ENCODE measurements around the gene SEMA3B. TPM values are rescaled to one million over a fixed set of nuclear protein-coding genes. Genes with fewer than 3 reads are reported as not detected.

The SEMA3B gene
- total and polyA plus RNA-seq, 12 donors: 6.0 to 496 (median 224) TPM

GRCh38 chr3:50323614-50324199, 54.8 kb downstream of the SEMA3B start:
- peak overlapping the region; percentile 14 to 98 (median 94) for H3K27ac ChIP-seq
- no peaks in the 10 kb centered on the region for H3K27me3 ChIP-seq
- peak in 6 of 7 donors; percentile 46 to 80 (median 62) for DNase-seq
- no peak overlapping the region for H3K4me3 ChIP-seq
- H3K9me3 ChIP-seq (replicated peaks in 1 of 3): no peaks in the 10 kb centered on the region
- peaks cover 33 to 66% of the 10 kb centered on the region in 2 donors for H3K4me1 ChIP-seq (replicated peaks in 1 of 2)
- peaks cover 0 to 22% of the 10 kb centered on the region in 2 donors for H3K36me3 ChIP-seq (replicated peaks in 1 of 2)
- TF ChIP-seq CTCF (IDR thresholded peaks at IDR 0.05) (peak in 2 of 6 experiments; percentile 11 to 31), POLR2A (IDR thresholded peaks at IDR 0.05) (no peak)
- 33 to 64% (median 51%) methylated on average over 1 to 5 of the region's 5 CpGs for WGBS, 4 donors
- intact Hi-C loops (cut with DNase I): loop anchor here in 1 of 2 donors (5.0 kb wide), 1 partner anchor 51 kb away; no protein-coding TSS in a partner anchor

GRCh38 chr3:50324351-50325112, 55.6 kb downstream of the SEMA3B start:
- Histone ChIP-seq H3K27ac (peak overlapping the region; percentile 14 to 98 (median 94)), H3K4me3 (no peak overlapping the region), H3K4me1 (replicated peaks in 1 of 2) (peaks cover 29 to 60% of the 10 kb centered on the region in 2 donors), H3K36me3 (replicated peaks in 1 of 2) (peaks cover 0 to 21% of the 10 kb centered on the region in 2 donors), H3K9me3 (replicated peaks in 1 of 3) (no peaks in the 10 kb centered on the region), H3K27me3 (no peaks in the 10 kb centered on the region)
- DNase-seq: peak; percentile 64 to 89 (median 78)
- intact Hi-C loops (cut with DNase I): loop anchor here in 1 of 2 donors (5.0 kb wide), 1 partner anchor 52 kb away; no protein-coding TSS in a partner anchor
- TF ChIP-seq POLR2A (IDR thresholded peaks at IDR 0.05): no peak
- TF ChIP-seq CTCF (IDR thresholded peaks at IDR 0.05): peak; percentile 77 to 93 (median 85)
- 8 to 45% (median 37%) methylated on average over 1 to 4 of the region's 4 CpGs for WGBS, 4 donors

GRCh38 chr3:50325113-50325480, 56.1 kb downstream of the SEMA3B start:
- intact Hi-C loops (cut with DNase I): no loop called here
- TF ChIP-seq CTCF (IDR thresholded peaks at IDR 0.05): no peak
- TF ChIP-seq POLR2A (IDR thresholded peaks at IDR 0.05): no peak
- H3K27ac ChIP-seq: peak overlapping the region in 1 of 5 donors; percentile 98

GRCh38 chr3:50325497-50326181, 56.7 kb downstream of the SEMA3B start:
- peaks cover 0 to 27% of the 10 kb centered on the region in 2 donors for H3K36me3 ChIP-seq (replicated peaks in 1 of 2)
- DNase-seq: no peak
- no peak for TF ChIP-seq POLR2A (IDR thresholded peaks at IDR 0.05)
- no peak for TF ChIP-seq CTCF (IDR thresholded peaks at IDR 0.05)
- intact Hi-C loops (cut with DNase I): no loop called here
- peaks cover 21 to 48% of the 10 kb centered on the region in 2 donors for H3K4me1 ChIP-seq (replicated peaks in 1 of 2)
- H3K27me3 ChIP-seq: no peaks in the 10 kb centered on the region
- 73 to 82% (median 78%) methylated on average over 11 of the region's 11 CpGs for WGBS, 4 donors
- no peak overlapping the region for H3K4me3 ChIP-seq
- no peaks in the 10 kb centered on the region for H3K9me3 ChIP-seq (replicated peaks in 1 of 3)
- peak overlapping the region in 1 of 5 donors; percentile 98 for H3K27ac ChIP-seq

More at GRCh38 chr3:50325113-50325480, 56.1 kb downstream of the SEMA3B start:
- WGBS, 4 donors: 63 to 83% (median 70%) methylated on average over 2 of the region's 2 CpGs
- peaks cover 26 to 54% of the 10 kb centered on the region in 2 donors for H3K4me1 ChIP-seq (replicated peaks in 1 of 2)
- H3K9me3 ChIP-seq (replicated peaks in 1 of 3): no peaks in the 10 kb centered on the region
- no peaks in the 10 kb centered on the region for H3K27me3 ChIP-seq
- no peak for DNase-seq
- peaks cover 0 to 22% of the 10 kb centered on the region in 2 donors for H3K36me3 ChIP-seq (replicated peaks in 1 of 2)
- H3K4me3 ChIP-seq: no peak overlapping the region
